Limb (tissue), 2 donors: ENCODE data around the gene UTP11.

Source experiments
- DNase-seq, 2 donors: peaks; one replicate each; pipeline ENCODE4 v3.0.0-alpha.2; 2016; ENCODE audit errors: extremely low spot score in 2 of 2

Gene UTP11

GRCh38 chr1:38068220-38068979, 55.9 kb downstream of the UTP11 start:
- no peak for DNase-seq

- no peak for DNase-seq
These were observed 56.4 kb downstream of the UTP11 start for GRCh38 chr1:38068980-38069340.

- no peak for DNase-seq
These were observed 59.0 kb downstream of the UTP11 start for GRCh38 chr1:38071312-38072256.

- DNase-seq = no peak
These were observed 60.3 kb downstream of the UTP11 start for GRCh38 chr1:38072858-38073257.

GRCh38 chr1:38073534-38074301, 61.2 kb downstream of the UTP11 start:
- no peak for DNase-seq

GRCh38 chr1:38074302-38074677, 61.8 kb downstream of the UTP11 start:
- DNase-seq = no peak
